ENCODE measurements around the gene NRBP1. TPM values are rescaled to one million over a fixed set of nuclear protein-coding genes. Genes with fewer than 3 reads are reported as not detected.
"Not testable (repeated sequence)": the region's sequence is repeated elsewhere in the genome, so short reads cannot be mapped to it uniquely, and the experiment has no call there.

NRBP1 gene
- total RNA-seq, 1 donor from 2014 or later, result 96.7 TPM

DNA sequence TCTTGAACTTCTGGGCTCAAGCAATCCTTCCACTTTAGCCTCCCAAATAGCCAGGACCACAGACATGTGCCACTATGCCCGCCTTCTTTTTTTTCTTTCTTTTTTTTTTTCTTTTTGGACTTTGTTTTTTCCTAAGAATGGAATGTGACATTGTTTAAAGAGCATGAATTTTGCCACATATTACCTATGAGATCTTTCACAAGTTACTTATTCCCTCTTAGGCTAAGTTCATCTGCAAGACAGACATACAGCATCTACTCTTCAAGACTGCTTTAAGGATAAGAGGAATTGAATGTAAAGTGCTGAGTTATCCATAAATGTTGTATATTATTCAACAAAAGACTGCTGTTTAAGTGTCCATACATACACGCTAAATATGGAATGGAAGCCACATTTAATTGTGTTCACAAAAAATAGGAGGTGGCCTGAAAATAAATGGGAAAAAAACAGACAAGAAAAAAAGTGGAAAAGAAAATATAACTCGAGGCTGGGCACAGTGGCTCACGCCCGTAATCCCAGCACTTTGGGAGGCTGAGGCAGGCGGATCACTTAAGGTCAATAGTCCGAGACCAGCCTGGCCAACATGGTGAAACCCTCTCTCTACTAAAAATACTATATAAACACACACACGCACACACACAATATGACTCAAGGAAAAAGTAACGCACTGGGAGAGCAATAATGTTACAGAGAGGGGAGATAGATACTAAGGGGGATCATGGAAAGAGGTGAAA, 15.8 kb upstream of the NRBP1 start:
- H3K27ac Mint-ChIP-seq, result no peak overlapping the region
- H3K4me1 Mint-ChIP-seq (ENCODE audit: unreplicated experiment), result peaks cover 11% of the 10 kb centered on the region
- no peaks in the 10 kb centered on the region for H3K27me3 Mint-ChIP-seq
- H3K9me3 Mint-ChIP-seq, result no peaks in the 10 kb centered on the region
- no peak overlapping the region for H3K4me3 Mint-ChIP-seq
- TF ChIP-seq, protein P1, sequence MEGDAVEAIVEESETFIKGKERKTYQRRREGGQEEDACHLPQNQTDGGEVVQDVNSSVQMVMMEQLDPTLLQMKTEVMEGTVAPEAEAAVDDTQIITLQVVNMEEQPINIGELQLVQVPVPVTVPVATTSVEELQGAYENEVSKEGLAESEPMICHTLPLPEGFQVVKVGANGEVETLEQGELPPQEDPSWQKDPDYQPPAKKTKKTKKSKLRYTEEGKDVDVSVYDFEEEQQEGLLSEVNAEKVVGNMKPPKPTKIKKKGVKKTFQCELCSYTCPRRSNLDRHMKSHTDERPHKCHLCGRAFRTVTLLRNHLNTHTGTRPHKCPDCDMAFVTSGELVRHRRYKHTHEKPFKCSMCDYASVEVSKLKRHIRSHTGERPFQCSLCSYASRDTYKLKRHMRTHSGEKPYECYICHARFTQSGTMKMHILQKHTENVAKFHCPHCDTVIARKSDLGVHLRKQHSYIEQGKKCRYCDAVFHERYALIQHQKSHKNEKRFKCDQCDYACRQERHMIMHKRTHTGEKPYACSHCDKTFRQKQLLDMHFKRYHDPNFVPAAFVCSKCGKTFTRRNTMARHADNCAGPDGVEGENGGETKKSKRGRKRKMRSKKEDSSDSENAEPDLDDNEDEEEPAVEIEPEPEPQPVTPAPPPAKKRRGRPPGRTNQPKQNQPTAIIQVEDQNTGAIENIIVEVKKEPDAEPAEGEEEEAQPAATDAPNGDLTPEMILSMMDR (conservative IDR thresholded peaks at IDR 0.05), result no peak
- no peaks in the 10 kb centered on the region for H3K36me3 Mint-ChIP-seq
- no peak for DNase-seq (ENCODE audit: extremely low spot score, unreplicated experiment)

GRCh38 chr2:27416151-27416550, 12.3 kb upstream of the NRBP1 start:
- Mint-ChIP-seq H3K36me3 (no peaks in the 10 kb centered on the region), H3K9me3 (no peaks in the 10 kb centered on the region), H3K4me1 (ENCODE audit: unreplicated experiment) (no peaks in the 10 kb centered on the region), H3K4me3 (no peak overlapping the region), H3K27ac (no peak overlapping the region), H3K27me3 (no peaks in the 10 kb centered on the region)
- DNase-seq (ENCODE audit: extremely low spot score, unreplicated experiment), result no peak
- TF ChIP-seq, protein P1 (conservative IDR thresholded peaks at IDR 0.05), result no peak

DNA sequence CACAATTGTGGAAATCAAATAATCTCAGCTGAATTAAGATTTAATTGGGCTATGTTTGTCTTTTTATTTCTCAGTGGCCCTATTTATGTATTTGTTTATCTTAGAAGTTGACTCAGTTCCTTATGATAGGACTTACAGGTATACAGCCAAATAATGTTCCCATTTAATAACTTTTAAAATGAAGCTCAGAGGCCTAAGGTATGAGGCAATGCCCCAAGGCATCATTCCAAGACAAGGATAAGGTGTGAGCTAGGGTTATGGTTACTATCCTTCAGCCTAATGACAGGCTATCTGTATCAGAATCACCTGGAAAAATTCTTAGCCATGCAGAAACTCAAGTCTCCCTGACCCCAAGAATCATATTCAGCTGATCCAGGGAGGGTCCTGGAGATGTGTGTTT, 7.4 kb upstream of the NRBP1 start:
- no peak overlapping the region for H3K4me3 Mint-ChIP-seq
- H3K4me1 Mint-ChIP-seq (ENCODE audit: unreplicated experiment), result no peaks in the 10 kb centered on the region
- no peak overlapping the region for H3K27ac Mint-ChIP-seq
- TF ChIP-seq, protein P1 (conservative IDR thresholded peaks at IDR 0.05), result no peak
- no peaks in the 10 kb centered on the region for H3K36me3 Mint-ChIP-seq
- no peaks in the 10 kb centered on the region for H3K27me3 Mint-ChIP-seq
- no peak for DNase-seq (ENCODE audit: extremely low spot score, unreplicated experiment)
- H3K9me3 Mint-ChIP-seq, result no peaks in the 10 kb centered on the region

DNA sequence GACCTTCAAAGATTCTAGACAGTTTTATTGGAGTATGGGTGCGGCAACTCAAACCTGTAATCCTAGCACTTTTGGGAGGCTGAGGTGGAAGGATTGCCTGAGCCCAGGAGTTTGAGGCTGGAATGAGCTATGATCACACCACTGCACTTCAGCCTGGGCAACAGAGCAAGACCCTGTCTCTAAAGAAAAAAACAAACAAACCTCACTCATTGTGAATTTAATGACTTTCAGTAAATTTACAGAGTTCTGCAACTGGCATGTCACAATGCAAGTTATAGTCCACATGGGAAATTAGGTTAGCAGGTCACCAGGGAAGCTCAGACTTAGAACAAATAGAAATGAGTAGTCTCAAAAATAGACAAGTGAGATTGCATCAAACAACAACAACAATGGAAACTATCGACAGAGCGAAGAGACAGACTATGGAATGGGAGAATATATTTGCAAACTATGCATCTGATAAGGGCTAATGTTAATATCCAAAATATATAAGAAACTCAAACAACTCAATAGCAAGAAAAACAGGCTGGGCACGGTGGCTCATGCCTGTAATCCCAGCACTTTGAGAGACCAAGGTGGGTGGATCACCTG, 6.7 kb upstream of the NRBP1 start:
- no peak overlapping the region for H3K4me3 Mint-ChIP-seq
- H3K27ac Mint-ChIP-seq, result no peak overlapping the region
- H3K27me3 Mint-ChIP-seq, result no peaks in the 10 kb centered on the region
- no peak for DNase-seq (ENCODE audit: extremely low spot score, unreplicated experiment)
- TF ChIP-seq, protein P1 (conservative IDR thresholded peaks at IDR 0.05), result no peak
- no peaks in the 10 kb centered on the region for H3K4me1 Mint-ChIP-seq (ENCODE audit: unreplicated experiment)
- no peaks in the 10 kb centered on the region for H3K9me3 Mint-ChIP-seq
- no peaks in the 10 kb centered on the region for H3K36me3 Mint-ChIP-seq

DNA sequence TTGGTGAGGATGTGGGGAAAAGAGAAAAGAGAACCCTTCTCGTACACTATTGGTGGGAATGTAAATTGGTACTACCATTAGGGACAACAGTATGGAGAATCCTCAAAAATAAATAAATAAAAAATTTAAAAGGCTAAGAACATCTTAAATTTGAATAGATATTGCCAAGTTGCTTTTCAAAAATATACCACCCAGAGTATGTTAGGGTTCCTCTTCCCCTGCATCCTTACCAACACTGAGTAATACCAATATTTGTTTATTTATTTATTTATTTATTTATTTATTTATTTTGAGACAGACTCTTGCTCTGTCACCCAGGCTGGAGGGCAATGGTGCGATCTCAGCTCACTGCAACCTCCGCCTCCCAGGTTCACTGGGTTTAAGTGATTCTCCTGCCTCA, 5.5 kb upstream of the NRBP1 start:
- no peak overlapping the region for H3K27ac Mint-ChIP-seq
- H3K4me1 Mint-ChIP-seq (ENCODE audit: unreplicated experiment), result peaks cover 5% of the 10 kb centered on the region
- no peaks in the 10 kb centered on the region for H3K9me3 Mint-ChIP-seq
- no peaks in the 10 kb centered on the region for H3K36me3 Mint-ChIP-seq
- DNase-seq (ENCODE audit: extremely low spot score, unreplicated experiment), result no peak
- no peak overlapping the region for H3K4me3 Mint-ChIP-seq
- TF ChIP-seq, protein P1 (conservative IDR thresholded peaks at IDR 0.05), result no peak
- H3K27me3 Mint-ChIP-seq, result no peaks in the 10 kb centered on the region

DNA sequence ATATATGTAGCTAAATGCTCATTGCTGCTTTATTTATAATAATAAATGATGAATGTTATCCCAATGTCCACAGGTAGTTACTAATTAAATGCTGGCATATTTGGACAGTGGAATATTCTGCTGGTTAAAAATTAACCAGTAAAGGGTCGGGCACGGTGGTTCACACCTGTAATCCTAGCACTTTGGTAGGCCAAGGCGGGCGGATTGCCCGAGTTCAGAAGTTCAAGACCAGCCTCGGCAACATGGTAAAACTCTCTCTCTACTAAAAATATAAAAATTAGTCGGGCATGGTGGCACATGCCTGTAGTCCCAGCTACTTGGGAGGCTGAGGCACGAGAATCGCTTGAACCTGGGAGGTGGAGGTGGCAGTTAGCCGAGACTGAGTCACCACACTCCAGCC, 3.4 kb upstream of the NRBP1 start:
- not testable (repeated sequence) for H3K4me3 Mint-ChIP-seq, H3K27me3 Mint-ChIP-seq

More for the DNA sequence above, 3.4 kb upstream of the NRBP1 start:
- H3K9me3 Mint-ChIP-seq; DNase-seq (ENCODE audit: extremely low spot score, unreplicated experiment); H3K27ac Mint-ChIP-seq; H3K36me3 Mint-ChIP-seq: not testable (repeated sequence)
- H3K4me1 Mint-ChIP-seq (ENCODE audit: unreplicated experiment), result peaks cover 16% of the 10 kb centered on the region
